ENCODE data around the gene MYO9B.

Gene MYO9B

DNA sequence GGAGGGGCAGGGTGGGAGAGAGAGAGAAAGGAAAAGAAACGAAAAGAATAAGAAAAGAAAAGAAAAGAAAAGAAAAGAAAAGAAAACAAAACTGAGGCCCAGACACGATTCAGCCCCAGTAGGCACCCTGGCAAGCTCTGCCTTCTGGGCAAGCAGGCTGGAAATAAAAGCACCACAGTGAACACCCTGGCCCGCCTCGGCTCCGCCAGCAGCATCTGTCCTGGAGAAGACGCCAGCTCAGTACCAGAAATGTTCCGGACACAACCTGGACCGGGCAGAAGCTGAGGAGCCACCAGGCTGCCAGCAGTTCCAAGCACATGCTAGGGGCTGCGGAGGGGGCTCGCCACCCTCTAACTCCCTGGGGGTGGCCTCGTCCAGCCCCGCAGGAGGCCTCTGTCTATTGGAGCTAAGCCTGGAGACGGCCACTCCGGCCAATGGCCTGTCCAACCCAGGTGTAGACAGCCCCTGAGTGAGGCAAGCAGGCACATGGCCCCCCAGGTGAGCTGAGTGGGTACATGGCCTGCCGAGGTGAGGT lies 37.5 kb upstream of the MYO9B start:
- Histone ChIP-seq H3K4me1 (ENCODE audit: insufficient read depth, low read length, severe bottlenecking) (no peaks in the 10 kb centered on the region), H3K4me2 (ENCODE audit: low read length) (no peak overlapping the region), H3K27me3 (ENCODE audit: insufficient read depth, low read length) (0 out of 2 replicates have a peak, but pooled peaks cover 3% of the 10 kb centered on the region), H3K4me3 (ENCODE audit: low read depth, low read length, poor library complexity, severe bottlenecking) (no peak overlapping the region), H3K27ac (ENCODE audit: low read depth, low read length, poor library complexity, severe bottlenecking) (no peak overlapping the region), H3K79me2 (ENCODE audit: insufficient read depth, low read length) (no peaks in the 10 kb centered on the region), H2AFZ (ENCODE audit: low read length) (no peak overlapping the region), H3K36me3 (ENCODE audit: insufficient read depth, low read length) (no peaks in the 10 kb centered on the region), H3K9me2 (ENCODE audit: low read depth, low read length) (no peaks in the 10 kb centered on the region), H3K9ac (ENCODE audit: low read length) (no peak overlapping the region), H3F3A (ENCODE audit: insufficient read depth, low read length) (no peaks in the 10 kb centered on the region), H4K20me1 (ENCODE audit: insufficient read depth, low read length) (no peaks in the 10 kb centered on the region), H3K9me3 (ENCODE audit: low read length) (no peaks in the 10 kb centered on the region)
- TF ChIP-seq, protein P1, sequence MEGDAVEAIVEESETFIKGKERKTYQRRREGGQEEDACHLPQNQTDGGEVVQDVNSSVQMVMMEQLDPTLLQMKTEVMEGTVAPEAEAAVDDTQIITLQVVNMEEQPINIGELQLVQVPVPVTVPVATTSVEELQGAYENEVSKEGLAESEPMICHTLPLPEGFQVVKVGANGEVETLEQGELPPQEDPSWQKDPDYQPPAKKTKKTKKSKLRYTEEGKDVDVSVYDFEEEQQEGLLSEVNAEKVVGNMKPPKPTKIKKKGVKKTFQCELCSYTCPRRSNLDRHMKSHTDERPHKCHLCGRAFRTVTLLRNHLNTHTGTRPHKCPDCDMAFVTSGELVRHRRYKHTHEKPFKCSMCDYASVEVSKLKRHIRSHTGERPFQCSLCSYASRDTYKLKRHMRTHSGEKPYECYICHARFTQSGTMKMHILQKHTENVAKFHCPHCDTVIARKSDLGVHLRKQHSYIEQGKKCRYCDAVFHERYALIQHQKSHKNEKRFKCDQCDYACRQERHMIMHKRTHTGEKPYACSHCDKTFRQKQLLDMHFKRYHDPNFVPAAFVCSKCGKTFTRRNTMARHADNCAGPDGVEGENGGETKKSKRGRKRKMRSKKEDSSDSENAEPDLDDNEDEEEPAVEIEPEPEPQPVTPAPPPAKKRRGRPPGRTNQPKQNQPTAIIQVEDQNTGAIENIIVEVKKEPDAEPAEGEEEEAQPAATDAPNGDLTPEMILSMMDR (IDR thresholded peaks at IDR 0.05; ENCODE audit: low read length): no peak
- TF ChIP-seq EZH2 (IDR thresholded peaks at IDR 0.05; ENCODE audit: borderline replicate concordance, low read length): no peak

DNA sequence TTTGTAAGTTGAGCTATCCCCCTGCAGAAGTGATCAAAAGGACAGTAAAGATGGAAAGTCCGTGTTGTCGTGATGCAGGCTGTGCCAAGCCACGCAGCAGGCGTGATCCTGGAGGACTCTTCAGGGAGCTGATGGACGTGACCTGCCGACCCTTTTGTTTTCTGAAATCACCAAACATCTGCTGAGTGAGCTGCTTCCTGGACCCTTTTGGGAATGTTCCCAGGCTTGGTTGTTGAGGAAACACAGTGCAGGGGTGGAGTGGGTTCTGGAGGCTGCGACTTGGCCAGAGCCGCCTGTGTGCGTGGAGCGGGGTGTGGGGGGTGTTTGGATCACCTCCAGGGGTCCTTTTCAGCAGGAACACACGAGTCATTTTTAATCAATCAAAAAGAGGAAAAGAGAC lies 33.6 kb upstream of the MYO9B start:
- H3K79me2 ChIP-seq (ENCODE audit: insufficient read depth, low read length): no peaks in the 10 kb centered on the region
- H3K4me3 ChIP-seq (ENCODE audit: low read depth, low read length, poor library complexity, severe bottlenecking): no peak overlapping the region
- TF ChIP-seq, protein P1 (IDR thresholded peaks at IDR 0.05; ENCODE audit: low read length): no peak
- no peak for TF ChIP-seq EZH2 (IDR thresholded peaks at IDR 0.05; ENCODE audit: borderline replicate concordance, low read length)
- H3K4me2 ChIP-seq (ENCODE audit: low read length): no peak overlapping the region
- no peak overlapping the region for H2AFZ ChIP-seq (ENCODE audit: low read length)
- no peaks in the 10 kb centered on the region for H3K4me1 ChIP-seq (ENCODE audit: insufficient read depth, low read length, severe bottlenecking)
- H3K9me3 ChIP-seq (ENCODE audit: low read length): no peaks in the 10 kb centered on the region
- H4K20me1 ChIP-seq (ENCODE audit: insufficient read depth, low read length): no peaks in the 10 kb centered on the region
- H3K9ac ChIP-seq (ENCODE audit: low read length): no peak overlapping the region
- H3F3A ChIP-seq (ENCODE audit: insufficient read depth, low read length): no peaks in the 10 kb centered on the region
- no peaks in the 10 kb centered on the region for H3K9me2 ChIP-seq (ENCODE audit: low read depth, low read length)
- no peaks in the 10 kb centered on the region for H3K36me3 ChIP-seq (ENCODE audit: insufficient read depth, low read length)
- no peaks in the 10 kb centered on the region for H3K27me3 ChIP-seq (ENCODE audit: insufficient read depth, low read length)
- H3K27ac ChIP-seq (ENCODE audit: low read depth, low read length, poor library complexity, severe bottlenecking): no peak overlapping the region

DNA sequence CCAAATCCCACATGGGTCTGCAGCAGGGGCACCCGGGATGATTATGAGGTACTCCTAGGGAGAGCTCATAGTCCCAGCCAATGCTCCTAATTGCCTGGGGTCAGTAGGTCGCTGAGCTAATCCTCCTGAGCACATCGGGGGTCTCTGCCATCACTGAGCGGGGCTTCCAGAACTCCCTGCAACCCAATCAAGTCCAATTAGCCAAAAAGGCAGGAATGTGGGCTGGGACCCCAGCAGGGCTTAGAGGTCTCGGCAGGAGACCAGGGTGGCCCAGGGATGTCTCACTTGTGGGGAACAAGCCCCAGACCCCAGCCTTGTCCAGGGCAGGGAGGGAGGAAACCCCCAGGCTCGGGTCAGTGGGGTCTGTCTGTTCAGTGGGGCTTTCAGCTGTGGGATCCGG lies 31.8 kb upstream of the MYO9B start:
- H3F3A ChIP-seq (ENCODE audit: insufficient read depth, low read length): no peaks in the 10 kb centered on the region
- TF ChIP-seq EZH2 (IDR thresholded peaks at IDR 0.05; ENCODE audit: borderline replicate concordance, low read length): no peak
- TF ChIP-seq, protein P1 (IDR thresholded peaks at IDR 0.05; ENCODE audit: low read length): no peak

More for the DNA sequence above, 31.8 kb upstream of the MYO9B start:
- Histone ChIP-seq H3K27ac (ENCODE audit: low read depth, low read length, poor library complexity, severe bottlenecking) (no peak overlapping the region), H4K20me1 (ENCODE audit: insufficient read depth, low read length) (no peaks in the 10 kb centered on the region), H3K27me3 (ENCODE audit: insufficient read depth, low read length) (no peaks in the 10 kb centered on the region), H3K9me2 (ENCODE audit: low read depth, low read length) (no peaks in the 10 kb centered on the region), H3K36me3 (ENCODE audit: insufficient read depth, low read length) (peaks cover 16% of the 10 kb centered on the region), H3K79me2 (ENCODE audit: insufficient read depth, low read length) (no peaks in the 10 kb centered on the region), H3K9me3 (ENCODE audit: low read length) (no peaks in the 10 kb centered on the region), H3K4me2 (ENCODE audit: low read length) (no peak overlapping the region), H3K4me1 (ENCODE audit: insufficient read depth, low read length, severe bottlenecking) (no peaks in the 10 kb centered on the region), H3K9ac (ENCODE audit: low read length) (no peak overlapping the region), H2AFZ (ENCODE audit: low read length) (no peak overlapping the region), H3K4me3 (ENCODE audit: low read depth, low read length, poor library complexity, severe bottlenecking) (no peak overlapping the region)
